K562 (cell line): ENCODE measurements around the gene KAZALD1. TPM values are rescaled to one million over a fixed set of nuclear protein-coding genes. Genes with fewer than 3 reads are reported as not detected.

Experiments used
- ARID2 ChIP-seq: fragments of 450-650 bp; IDR thresholded peaks from 2 replicates; pipeline ENCODE4 v1.6.1; 2017; ENCODE audit warnings: antibody characterized with exemption, mild to moderate bottlenecking
- DACH1 ChIP-seq: fragments of 450-650 bp; IDR thresholded peaks from 2 replicates; pipeline ENCODE4 v1.6.1; 2018; ENCODE audit not compliant: partially characterized antibody
- ELF4 ChIP-seq: fragments of 450-650 bp; formaldehyde crosslinking; IDR thresholded peaks from 2 replicates; pipeline ENCODE4 v1.4.0; 2022; ENCODE audit warnings: missing genetic modification characterization
- ETS2 ChIP-seq: IDR thresholded peaks from 2 replicates; pipeline ENCODE4 v1.6.1; 2016; ENCODE audit warnings: borderline replicate concordance, missing genetic modification characterization, mild to moderate bottlenecking, moderate library complexity, missing compliant biosample characterization; ENCODE audit not compliant: poor library complexity, severe bottlenecking
- ETV5 ChIP-seq: sonication (generic); formaldehyde crosslinking; IDR thresholded peaks from 2 replicates; pipeline ENCODE4 v1.4.0; 2020; ENCODE audit warnings: low read depth, mild to moderate bottlenecking, missing genetic modification reagents
- GABPA ChIP-seq: fragments of 200-800 bp; sonication (Bioruptor generic); conservative IDR thresholded peaks from 2 replicates; pipeline ENCODE4 v1.6.1; 2016; ENCODE audit warnings: low read depth, missing genetic modification characterization, missing compliant biosample characterization
- GATA2 ChIP-seq: sonication (generic); formaldehyde crosslinking; IDR thresholded peaks from 2 replicates; pipeline ENCODE4 v1.4.0; 2020; ENCODE audit warnings: mild to moderate bottlenecking, missing genetic modification reagents
- HDGF ChIP-seq: fragments of 450-650 bp; IDR thresholded peaks from 2 replicates; pipeline ENCODE4 v1.6.1; 2016
- HEY1 ChIP-seq: fragments of 250-450 bp; sonication (Bioruptor Pico); IDR thresholded peaks from 2 replicates; pipeline ENCODE4 v1.5.0; 2020; ENCODE audit warnings: mild to moderate bottlenecking, moderate library complexity, borderline replicate concordance
- HMG20A ChIP-seq: fragments of 450-650 bp; formaldehyde crosslinking; conservative IDR thresholded peaks from 2 replicates; pipeline ENCODE4 v1.4.0; 2020; ENCODE audit warnings: mild to moderate bottlenecking, mixed read lengths
- KLF13 ChIP-seq: fragments of 450-650 bp; IDR thresholded peaks from 2 replicates; pipeline ENCODE4 v1.6.1; 2016; ENCODE audit warnings: missing genetic modification characterization, low read depth, mild to moderate bottlenecking, missing compliant biosample characterization, moderate library complexity, borderline replicate concordance
- MAFF ChIP-seq: IDR thresholded peaks from 2 replicates; pipeline ENCODE4 v1.6.1; 2012; ENCODE audit warnings: low read length, improper control_type of control experiment
- MAZ ChIP-seq, 2 experiments: fragments of 450-650 bp in 1 of 2; sonication (generic) in 1 of 2; formaldehyde crosslinking; IDR thresholded peaks in 1 of 2; conservative IDR thresholded peaks in 1 of 2; 2 replicates each; pipeline versions ENCODE4 v1.4.0 to v1.5.0; 2020; ENCODE audit warnings: mild to moderate bottlenecking in 1 of 2, missing genetic modification reagents in 1 of 2
- PCBP2 ChIP-seq: fragments of 200-400 bp; formaldehyde crosslinking; IDR thresholded peaks from 2 replicates; pipeline ENCODE4 v1.6.1; 2018; ENCODE audit warnings: low read length, low read depth, mild to moderate bottlenecking, moderate library complexity; ENCODE audit not compliant: poor library complexity, severe bottlenecking
- PRMT5 ChIP-seq: sonication (generic); formaldehyde crosslinking; IDR thresholded peaks from 2 replicates; pipeline ENCODE4 v1.5.0; 2020; ENCODE audit warnings: missing genetic modification reagents
- RCOR1 ChIP-seq, 2 experiments: IDR thresholded peaks; 2 replicates each; pipeline ENCODE4 v1.6.1; 2012; ENCODE audit warnings: low read depth in 2 of 2, low read length in 2 of 2, borderline replicate concordance in 1 of 2, improper control_type of control experiment in 1 of 2
- SMC3 ChIP-seq: conservative IDR thresholded peaks from 2 replicates; pipeline ENCODE4 v1.6.1; 2011; ENCODE audit warnings: low read depth, low read length, improper control_type of control experiment; ENCODE audit not compliant: insufficient read depth
- ZNF140 ChIP-seq: fragments of 250-450 bp; sonication (Bioruptor Pico); IDR thresholded peaks from 2 replicates; pipeline ENCODE4 v1.8.0; 2021; ENCODE audit warnings: moderate library complexity, mild to moderate bottlenecking, inconsistent platforms
- ZNF324 ChIP-seq: fragments of 250-450 bp; sonication (Bioruptor Pico); IDR thresholded peaks from 2 replicates; pipeline ENCODE4 v1.4.0; 2020; ENCODE audit warnings: mild to moderate bottlenecking
- ZNF384 ChIP-seq: IDR thresholded peaks from 2 replicates; pipeline ENCODE4 v1.6.1; 2012; ENCODE audit warnings: low read depth, low read length, improper control_type of control experiment
- ZNF408 ChIP-seq: fragments of 250-450 bp; sonication (Bioruptor Pico); IDR thresholded peaks from 2 replicates; pipeline ENCODE4 v1.4.0; 2020; ENCODE audit warnings: low read depth, mild to moderate bottlenecking, moderate library complexity
- ZNF561 ChIP-seq: fragments of 450-650 bp; formaldehyde crosslinking; conservative IDR thresholded peaks from 2 replicates; pipeline ENCODE4 v1.4.0; 2020; ENCODE audit warnings: mild to moderate bottlenecking, moderate library complexity
- polyA plus RNA-seq, 8 experiments: library from polyadenylated mRNA; depleted of rRNA in 4 of 8; stranded (reverse) in 5 of 8; unstranded in 3 of 8; fragments of >200 nt; fragmentation: Nextera tagmentation in 2 of 8; fragmentation: Illumina TruSeq in 1 of 8; extraction: Ambion mirVana in 2 of 8; extraction: Trizol in 1 of 8; gene quantifications; 2 replicates each; pipeline versions ENCODE4 v1.2.1 to v1.2.3, GENCODE V29; 2011 to 2014; ENCODE audit warnings: inconsistent platforms in 1 of 8, missing spikeins in 1 of 8
- total RNA-seq, 7 experiments: library from RNA; depleted of rRNA in 6 of 7; stranded (reverse); fragments of >200 nt in 6 of 7; fragmentation: Illumina TruSeq in 2 of 7; extraction: Trizol in 2 of 7; gene quantifications; 2 replicates each; pipeline versions ENCODE4 v1.2.1 to v1.2.3, GENCODE V29; 2011 to 2021; ENCODE audit warnings: low replicate concordance in 1 of 7
- TF ChIP-seq, protein P1 (sequence below): fragments of 200-800 bp; sonication (Bioruptor generic); IDR thresholded peaks from 2 replicates; pipeline ENCODE4 v1.6.1; 2017; ENCODE audit warnings: missing genetic modification characterization, missing compliant biosample characterization
- TF ChIP-seq, protein P2 (sequence below): fragments of 450-650 bp; conservative IDR thresholded peaks from 2 replicates; pipeline ENCODE4 v1.6.1; 2016; ENCODE audit warnings: missing genetic modification characterization, low read depth, mild to moderate bottlenecking, control low read depth, missing compliant biosample characterization
- TF ChIP-seq, protein P3 (sequence below): fragments of 450-650 bp; formaldehyde crosslinking; IDR thresholded peaks from 2 replicates; pipeline ENCODE4 v1.4.0; 2020; ENCODE audit warnings: mild to moderate bottlenecking, mixed read lengths

The KAZALD1 gene
- total and polyA plus RNA-seq, 9 of the 15 experiments (the other 6 are each of a cell fraction or from before 2014, with no cell fraction given), result 0.15 to 10.0 (median 4.9) TPM

DNA sequence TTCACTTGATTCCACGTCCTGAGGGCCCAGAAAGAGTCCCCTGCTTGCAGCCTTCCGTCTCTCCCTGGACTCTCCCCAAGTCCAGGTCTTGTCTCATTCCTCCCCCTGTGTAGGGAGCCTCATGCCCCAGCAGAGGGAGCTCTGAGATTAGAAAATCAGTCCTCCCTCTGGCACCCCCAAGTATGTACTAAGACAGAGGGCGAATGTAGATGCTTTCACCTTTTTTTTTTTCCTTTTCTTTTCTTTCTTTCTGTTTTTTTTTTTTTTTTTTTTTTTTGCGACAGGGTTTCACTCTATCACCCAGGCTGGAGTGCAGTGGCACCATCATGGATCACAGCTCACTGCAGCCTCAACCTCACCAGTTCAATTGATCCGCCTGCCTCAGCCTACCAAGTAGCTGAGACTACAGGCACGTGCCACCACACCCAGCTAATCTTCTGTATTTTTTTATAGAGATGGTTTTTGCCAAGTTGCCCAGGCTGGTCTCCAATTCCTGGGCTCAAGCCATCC lies 20.5 kb upstream of the KAZALD1 start (continued):
- no peak for TF ChIP-seq HEY1
- TF ChIP-seq, protein P1, sequence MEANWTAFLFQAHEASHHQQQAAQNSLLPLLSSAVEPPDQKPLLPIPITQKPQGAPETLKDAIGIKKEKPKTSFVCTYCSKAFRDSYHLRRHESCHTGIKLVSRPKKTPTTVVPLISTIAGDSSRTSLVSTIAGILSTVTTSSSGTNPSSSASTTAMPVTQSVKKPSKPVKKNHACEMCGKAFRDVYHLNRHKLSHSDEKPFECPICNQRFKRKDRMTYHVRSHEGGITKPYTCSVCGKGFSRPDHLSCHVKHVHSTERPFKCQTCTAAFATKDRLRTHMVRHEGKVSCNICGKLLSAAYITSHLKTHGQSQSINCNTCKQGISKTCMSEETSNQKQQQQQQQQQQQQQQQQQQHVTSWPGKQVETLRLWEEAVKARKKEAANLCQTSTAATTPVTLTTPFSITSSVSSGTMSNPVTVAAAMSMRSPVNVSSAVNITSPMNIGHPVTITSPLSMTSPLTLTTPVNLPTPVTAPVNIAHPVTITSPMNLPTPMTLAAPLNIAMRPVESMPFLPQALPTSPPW (CRISPR knock-in tag), result peak; percentile 30; the same call in 1 of the 2 replicates
- TF ChIP-seq HDGF, result no peak
- TF ChIP-seq GATA2 (CRISPR knock-in tag), result no peak
- TF ChIP-seq ZNF561, result no peak
- peak; percentile 42; the same call in 1 of the 2 replicates for TF ChIP-seq ARID2
- no peak for TF ChIP-seq ELF4 (CRISPR knock-in tag)
- TF ChIP-seq ETS2 (tag), result no peak
- TF ChIP-seq ZNF324, result no peak
- peak in 1 of 2 experiments; percentile 44; a peak in 2 of 4 replicates for TF ChIP-seq MAZ (CRISPR knock-in tag; conservative IDR thresholded peaks at IDR 0.05 in 1 of 2, IDR thresholded peaks at IDR 0.05 in 1 of 2)
- TF ChIP-seq, protein P2, sequence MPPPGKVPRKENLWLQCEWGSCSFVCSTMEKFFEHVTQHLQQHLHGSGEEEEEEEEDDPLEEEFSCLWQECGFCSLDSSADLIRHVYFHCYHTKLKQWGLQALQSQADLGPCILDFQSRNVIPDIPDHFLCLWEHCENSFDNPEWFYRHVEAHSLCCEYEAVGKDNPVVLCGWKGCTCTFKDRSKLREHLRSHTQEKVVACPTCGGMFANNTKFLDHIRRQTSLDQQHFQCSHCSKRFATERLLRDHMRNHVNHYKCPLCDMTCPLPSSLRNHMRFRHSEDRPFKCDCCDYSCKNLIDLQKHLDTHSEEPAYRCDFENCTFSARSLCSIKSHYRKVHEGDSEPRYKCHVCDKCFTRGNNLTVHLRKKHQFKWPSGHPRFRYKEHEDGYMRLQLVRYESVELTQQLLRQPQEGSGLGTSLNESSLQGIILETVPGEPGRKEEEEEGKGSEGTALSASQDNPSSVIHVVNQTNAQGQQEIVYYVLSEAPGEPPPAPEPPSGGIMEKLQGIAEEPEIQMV, result no peak
- TF ChIP-seq ZNF408 (CRISPR knock-in tag), result no peak
- no peak for TF ChIP-seq MAFF
- TF ChIP-seq PRMT5 (CRISPR knock-in tag), result no peak
- TF ChIP-seq, protein P3, sequence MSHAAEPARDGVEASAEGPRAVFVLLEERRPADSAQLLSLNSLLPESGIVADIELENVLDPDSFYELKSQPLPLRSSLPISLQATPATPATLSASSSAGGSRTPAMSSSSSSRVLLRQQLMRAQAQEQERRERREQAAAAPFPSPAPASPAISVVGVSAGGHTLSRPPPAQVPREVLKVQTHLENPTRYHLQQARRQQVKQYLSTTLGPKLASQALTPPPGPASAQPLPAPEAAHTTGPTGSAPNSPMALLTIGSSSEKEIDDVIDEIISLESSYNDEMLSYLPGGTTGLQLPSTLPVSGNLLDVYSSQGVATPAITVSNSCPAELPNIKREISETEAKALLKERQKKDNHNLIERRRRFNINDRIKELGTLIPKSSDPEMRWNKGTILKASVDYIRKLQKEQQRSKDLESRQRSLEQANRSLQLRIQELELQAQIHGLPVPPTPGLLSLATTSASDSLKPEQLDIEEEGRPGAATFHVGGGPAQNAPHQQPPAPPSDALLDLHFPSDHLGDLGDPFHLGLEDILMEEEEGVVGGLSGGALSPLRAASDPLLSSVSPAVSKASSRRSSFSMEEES (CRISPR knock-in tag), result no peak
- peak; percentile 77 for TF ChIP-seq SMC3
- TF ChIP-seq DACH1, result no peak
- TF ChIP-seq HMG20A (CRISPR knock-in tag), result no peak
- no peak for TF ChIP-seq KLF13 (tag)
- no peak for TF ChIP-seq GABPA (tag)
- no peak for TF ChIP-seq ZNF140 (CRISPR knock-in tag)
- peak; percentile 57; the same call in 1 of the 2 replicates for TF ChIP-seq ZNF384
- no peak for TF ChIP-seq ETV5 (CRISPR knock-in tag)
- no peak for TF ChIP-seq PCBP2
- TF ChIP-seq RCOR1 (IDR thresholded peaks at IDR 0.05; ENCODE audit: borderline replicate concordance in 1 of 2, low read depth in 2 of 2, low read length in 2 of 2), result no peak
